Mesenchymal stem cell (in vitro differentiated cells and primary cell): ENCODE data around the gene AGAP1.

ENCODE experiments used
- DNase-seq: peaks from one replicate; pipeline ENCODE4 v3.0.0-alpha.2; 2013
- H2AFZ ChIP-seq: one replicate; pipeline ENCODE4 v1.6.1; 2013; ENCODE audit warnings: low read depth, mild to moderate bottlenecking, control low read depth, inconsistent platforms, low read length, moderate library complexity
- H2AK5ac ChIP-seq: 2 replicates; pipeline ENCODE4 v1.6.1; 2013; ENCODE audit warnings: low read length, moderate library complexity, mild to moderate bottlenecking, inconsistent platforms; ENCODE audit not compliant: severe bottlenecking
- H2BK120ac ChIP-seq: one replicate; pipeline ENCODE4 v1.6.1; 2013; ENCODE audit warnings: low read depth, mild to moderate bottlenecking, inconsistent platforms, low read length, moderate library complexity
- H2BK12ac ChIP-seq, 2 experiments: one replicate each; pipeline ENCODE4 v1.6.1; 2013; ENCODE audit warnings: inconsistent platforms in 2 of 2, low read length in 2 of 2, mild to moderate bottlenecking in 2 of 2, moderate library complexity in 2 of 2, control low read depth in 1 of 2
- H2BK15ac ChIP-seq: one replicate; pipeline ENCODE4 v1.6.1; 2013; ENCODE audit warnings: mild to moderate bottlenecking, low read depth, inconsistent platforms; ENCODE audit not compliant: poor library complexity, severe bottlenecking
- H2BK5ac ChIP-seq: 2 replicates; pipeline ENCODE4 v1.6.1; 2013; ENCODE audit warnings: low read depth, mild to moderate bottlenecking, low read length, control low read depth, inconsistent platforms; ENCODE audit not compliant: poor library complexity, severe bottlenecking
- H3K14ac ChIP-seq, 2 experiments: one replicate each; pipeline ENCODE4 v1.6.1; 2013; ENCODE audit warnings: inconsistent platforms in 2 of 2, low read length in 2 of 2, control low read depth in 1 of 2, mild to moderate bottlenecking in 1 of 2, moderate library complexity in 1 of 2
- H3K18ac ChIP-seq, 2 experiments: one replicate each; pipeline ENCODE4 v1.6.1; 2013; ENCODE audit warnings: inconsistent platforms in 2 of 2, low read length in 2 of 2, control low read depth in 1 of 2, low read depth in 1 of 2, mild to moderate bottlenecking in 1 of 2
- H3K23ac ChIP-seq, 2 experiments: one replicate each; pipeline ENCODE4 v1.6.1; 2013; ENCODE audit warnings: inconsistent platforms in 2 of 2, low read length in 2 of 2, mild to moderate bottlenecking in 2 of 2, moderate library complexity in 2 of 2, control low read depth in 1 of 2
- H3K27ac ChIP-seq: 2 replicates; pipeline ENCODE4 v1.5.1; 2013; ENCODE audit warnings: mild to moderate bottlenecking, moderate library complexity, low read length, control low read depth, inconsistent platforms; ENCODE audit not compliant: poor library complexity, severe bottlenecking
- H3K27me3 ChIP-seq, 2 experiments: 2 replicates each; pipeline versions ENCODE4 v1.6.1 to v1.7.0; 2013; ENCODE audit warnings: low read length in 2 of 2, mild to moderate bottlenecking in 2 of 2, moderate library complexity in 2 of 2, control low read depth in 1 of 2, inconsistent platforms in 1 of 2; ENCODE audit not compliant: control insufficient read depth in 1 of 2, insufficient read depth in 1 of 2
- H3K36me3 ChIP-seq, 2 experiments: 2 replicates each; pipeline versions ENCODE4 v1.6.1 to v1.7.0; 2013; ENCODE audit warnings: low read length in 2 of 2, control low read depth in 1 of 2, inconsistent platforms in 1 of 2, low read depth in 1 of 2, mild to moderate bottlenecking in 1 of 2; ENCODE audit not compliant: insufficient read depth in 2 of 2, control insufficient read depth in 1 of 2
- H3K4ac ChIP-seq, 2 experiments: one replicate each; pipeline ENCODE4 v1.6.1; 2013; ENCODE audit warnings: inconsistent platforms in 2 of 2, low read length in 2 of 2, mild to moderate bottlenecking in 2 of 2, moderate library complexity in 2 of 2, control low read depth in 1 of 2, low read depth in 1 of 2
- H3K4me1 ChIP-seq: 2 replicates; pipeline ENCODE4 v1.6.1; 2013; ENCODE audit warnings: low read depth, low read length, control low read depth; ENCODE audit not compliant: control insufficient read depth, insufficient read depth
- H3K4me2 ChIP-seq: 2 replicates; pipeline ENCODE4 v1.6.1; 2013; ENCODE audit warnings: low read length, mild to moderate bottlenecking, inconsistent platforms; ENCODE audit not compliant: poor library complexity, severe bottlenecking
- H3K4me3 ChIP-seq, 2 experiments: 2 replicates each; pipeline versions ENCODE4 v1.5.1 to v1.7.0; 2013; ENCODE audit warnings: low read length in 2 of 2, mild to moderate bottlenecking in 2 of 2, control low read depth in 1 of 2, low read depth in 1 of 2; ENCODE audit not compliant: insufficient read depth in 1 of 2
- H3K79me1 ChIP-seq: replicated peaks from 2 replicates; pipeline ENCODE4 v1.6.1; 2013; ENCODE audit warnings: mild to moderate bottlenecking, control low read depth, low read length, inconsistent platforms; ENCODE audit not compliant: poor library complexity, severe bottlenecking
- H3K9ac ChIP-seq: 2 replicates; pipeline ENCODE4 v1.7.0; 2013; ENCODE audit warnings: mild to moderate bottlenecking, low read length, moderate library complexity
- H3K9me3 ChIP-seq: 2 replicates; pipeline ENCODE4 v1.7.0; 2013; ENCODE audit warnings: mild to moderate bottlenecking, low read length; ENCODE audit not compliant: control insufficient read depth
- H4K8ac ChIP-seq: one replicate; pipeline ENCODE4 v1.6.1; 2013; ENCODE audit warnings: inconsistent platforms, mild to moderate bottlenecking, low read length, moderate library complexity
- H4K91ac ChIP-seq: one replicate; pipeline ENCODE4 v1.6.1; 2013; ENCODE audit warnings: mild to moderate bottlenecking, low read length, inconsistent platforms
- WGBS: methylation state at CpG from one replicate; pipeline ENCODE4 v1.1.7; 2013; ENCODE audit warnings: mixed read lengths; 5-methylcytosine and 5-hydroxymethylcytosine counted together

AGAP1 gene

DNA sequence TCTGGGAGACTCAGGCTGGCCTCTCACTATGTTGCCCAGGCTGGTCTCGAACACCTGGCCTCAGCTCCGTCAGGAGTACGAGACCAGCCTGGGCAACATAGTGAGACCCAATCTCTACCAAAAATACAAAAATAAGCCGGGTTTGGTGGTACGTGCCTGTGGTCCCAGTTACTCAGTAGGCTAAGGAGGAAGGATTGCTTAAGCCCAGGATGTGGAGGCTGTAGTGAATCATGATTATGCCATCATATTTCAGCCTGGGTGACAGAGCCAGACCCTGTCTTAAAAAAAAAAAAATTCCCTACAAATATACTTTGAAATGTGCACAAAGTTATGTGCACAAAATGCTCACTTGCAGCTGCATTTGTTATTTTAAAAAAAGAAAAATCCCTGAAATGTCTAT lies 26.3 kb upstream of the AGAP1 start:
- no peak for DNase-seq
- Histone ChIP-seq H3K4me2 (no peak overlapping the region), H2AK5ac (no peak overlapping the region), H3K4me1 (peaks cover 10% of the 10 kb centered on the region), H2BK12ac (no peak overlapping the region), H3K36me3 (no peaks in the 10 kb centered on the region), H3K9me3 (no peaks in the 10 kb centered on the region), H2BK120ac (no peak overlapping the region), H3K23ac (no peak overlapping the region), H2BK15ac (no peak overlapping the region), H3K14ac (no peak overlapping the region), H4K8ac (no peak overlapping the region), H3K4ac (no peak overlapping the region), H3K27ac (no peak overlapping the region), H2BK5ac (no peak overlapping the region), H4K91ac (no peak overlapping the region), H3K79me1 (no peaks in the 10 kb centered on the region), H3K4me3 (no peak overlapping the region), H2AFZ (no peak overlapping the region), H3K27me3 (peaks cover 0 to 11% of the 10 kb centered on the region in 2 experiments), H3K9ac (peak overlapping the region; percentile 22), H3K18ac (no peak overlapping the region)
- WGBS = 100% methylated on average over 3 of the region's 5 CpGs

DNA sequence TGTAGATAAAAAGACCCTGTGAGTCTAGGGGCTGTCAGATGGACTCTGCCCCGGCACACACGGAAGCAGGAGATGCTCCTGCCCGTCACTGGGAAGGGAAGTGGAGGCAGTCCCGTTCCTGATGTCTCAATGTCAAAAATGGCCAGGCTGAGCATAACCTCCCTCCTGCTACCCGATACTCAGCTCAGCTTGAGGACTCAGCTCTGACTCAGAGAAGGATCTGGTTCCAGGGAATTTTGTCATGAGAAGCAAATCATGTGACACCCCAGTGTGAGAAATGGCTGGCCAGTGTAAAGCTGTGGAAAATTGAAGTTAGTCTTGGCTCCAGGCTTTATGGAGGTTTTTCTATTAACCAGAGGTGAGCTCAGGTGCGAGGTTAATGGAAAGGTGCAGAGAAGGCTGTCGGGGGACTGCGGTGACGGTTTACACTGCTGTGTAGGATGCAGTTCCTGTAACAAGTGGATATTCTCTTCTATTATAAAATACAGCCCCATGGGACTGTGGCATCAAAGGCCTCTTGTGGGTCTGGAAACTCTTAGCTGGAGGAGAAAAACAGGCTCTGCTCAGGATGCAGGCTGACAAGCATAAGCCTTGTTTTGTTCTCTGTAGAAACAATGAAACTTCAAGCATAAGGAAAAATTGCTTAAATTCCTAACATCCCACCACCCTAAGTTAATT lies 24.7 kb upstream of the AGAP1 start:
- Histone ChIP-seq H3K18ac (no peak overlapping the region), H2AFZ (peak overlapping the region; percentile 48), H2AK5ac (no peak overlapping the region), H3K36me3 (no peaks in the 10 kb centered on the region), H3K27me3 (peaks cover 0 to 2% of the 10 kb centered on the region in 2 experiments), H3K4ac (no peak overlapping the region), H2BK12ac (no peak overlapping the region), H3K9me3 (no peaks in the 10 kb centered on the region), H3K79me1 (no peaks in the 10 kb centered on the region), H3K27ac (peak overlapping the region; percentile 14), H3K4me1 (peaks cover 10% of the 10 kb centered on the region), H4K8ac (peak overlapping the region; percentile 5), H2BK120ac (no peak overlapping the region), H3K23ac (no peak overlapping the region), H4K91ac (no peak overlapping the region), H2BK15ac (no peak overlapping the region), H3K4me3 (peak overlapping the region in 1 of 2 experiments; percentile 61), H3K14ac (no peak overlapping the region), H3K4me2 (peak overlapping the region; percentile 55), H3K9ac (peak overlapping the region; percentile 78), H2BK5ac (no peak overlapping the region)
- peak; percentile 87 for DNase-seq
- 65% methylated on average over 9 of the region's 9 CpGs for WGBS

DNA sequence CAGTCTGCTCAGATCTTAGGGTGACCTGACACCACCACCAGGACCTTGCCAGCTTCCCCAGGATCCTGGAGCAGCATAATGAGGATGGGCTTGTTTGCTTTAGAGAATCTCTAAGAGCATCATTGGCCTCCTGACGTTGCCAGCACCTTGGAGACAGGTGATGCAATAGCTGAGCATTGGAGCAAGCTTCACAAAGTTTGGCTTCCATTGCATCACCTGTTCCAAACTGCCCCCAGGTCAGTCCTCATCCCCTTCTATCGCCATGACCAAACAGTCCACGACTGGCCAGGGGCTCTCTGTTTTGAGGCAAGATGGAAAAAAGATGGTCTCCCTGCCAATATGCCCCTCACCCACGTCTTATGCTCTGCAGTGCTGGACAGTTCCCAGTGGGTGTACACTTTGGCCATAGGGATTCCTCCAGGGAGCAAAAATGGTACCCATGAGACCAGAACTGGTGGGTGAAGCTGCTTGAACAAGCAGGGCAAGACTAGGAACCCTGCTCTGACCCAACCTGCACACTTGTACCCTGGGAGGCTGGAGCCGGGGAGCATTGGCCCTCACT lies 22.6 kb upstream of the AGAP1 start:
- Histone ChIP-seq H3K9me3 (peaks cover 3% of the 10 kb centered on the region), H3K4me2 (no peak overlapping the region), H2BK12ac (no peak overlapping the region), H2BK120ac (no peak overlapping the region), H4K91ac (no peak overlapping the region), H3K9ac (no peak overlapping the region), H3K27ac (no peak overlapping the region), H3K23ac (no peak overlapping the region), H2BK15ac (no peak overlapping the region), H4K8ac (no peak overlapping the region), H3K4ac (no peak overlapping the region), H2AK5ac (no peak overlapping the region), H3K4me1 (peaks cover 10% of the 10 kb centered on the region), H2AFZ (no peak overlapping the region), H3K27me3 (no peaks in the 10 kb centered on the region), H3K36me3 (no peaks in the 10 kb centered on the region), H3K79me1 (no peaks in the 10 kb centered on the region), H2BK5ac (no peak overlapping the region), H3K4me3 (no peak overlapping the region), H3K18ac (no peak overlapping the region), H3K14ac (no peak overlapping the region)
- no peak for DNase-seq
- 86% methylated on average over 5 of the region's 5 CpGs for whole genome bisulfite sequencing

DNA sequence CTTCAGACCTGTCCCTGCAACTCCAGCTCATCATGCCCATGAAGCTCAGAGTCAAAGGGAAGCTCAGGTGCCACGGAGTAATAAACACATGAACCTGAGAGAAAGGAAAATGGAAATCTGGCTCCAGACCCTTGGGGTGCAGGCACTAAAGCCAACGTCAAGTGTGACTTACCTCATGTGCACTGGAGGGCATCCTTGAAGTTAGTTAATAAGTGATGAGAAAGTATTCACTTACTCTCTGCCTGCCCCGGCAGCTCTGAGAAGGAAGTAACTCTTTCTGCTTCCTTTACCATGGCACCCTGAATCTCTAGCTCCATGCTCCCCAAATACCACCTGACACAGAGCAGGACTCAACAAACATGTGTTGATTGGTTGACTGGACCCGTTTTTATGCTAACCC lies 21.4 kb upstream of the AGAP1 start:
- Histone ChIP-seq H3K4ac (no peak overlapping the region), H3K18ac (no peak overlapping the region), H3K4me2 (no peak overlapping the region), H2BK120ac (no peak overlapping the region), H3K9me3 (peaks cover 3% of the 10 kb centered on the region), H3K4me3 (no peak overlapping the region), H3K36me3 (no peaks in the 10 kb centered on the region), H3K14ac (no peak overlapping the region), H4K91ac (no peak overlapping the region), H2BK15ac (no peak overlapping the region), H2BK5ac (no peak overlapping the region), H3K27me3 (no peaks in the 10 kb centered on the region), H2BK12ac (no peak overlapping the region), H4K8ac (no peak overlapping the region), H3K9ac (no peak overlapping the region), H2AFZ (no peak overlapping the region), H2AK5ac (no peak overlapping the region), H3K79me1 (no peaks in the 10 kb centered on the region), H3K27ac (no peak overlapping the region), H3K23ac (no peak overlapping the region), H3K4me1 (peaks cover 10% of the 10 kb centered on the region)
- 87% methylated on average over 3 of the region's 4 CpGs for WGBS
- no peak for DNase-seq
